GM19035 (cell line): ENCODE measurements around the gene AGTPBP1.
"Not testable (repeated sequence)": the region's sequence is repeated elsewhere in the genome, so short reads cannot be mapped to it uniquely, and the experiment has no call there.

Experiments used
- ATAC-seq: cut with Tn5 transposase; IDR thresholded peaks from one replicate; pipeline ENCODE4 v1.9.1; 2021; ENCODE audit not compliant: unreplicated experiment

Gene AGTPBP1

DNA sequence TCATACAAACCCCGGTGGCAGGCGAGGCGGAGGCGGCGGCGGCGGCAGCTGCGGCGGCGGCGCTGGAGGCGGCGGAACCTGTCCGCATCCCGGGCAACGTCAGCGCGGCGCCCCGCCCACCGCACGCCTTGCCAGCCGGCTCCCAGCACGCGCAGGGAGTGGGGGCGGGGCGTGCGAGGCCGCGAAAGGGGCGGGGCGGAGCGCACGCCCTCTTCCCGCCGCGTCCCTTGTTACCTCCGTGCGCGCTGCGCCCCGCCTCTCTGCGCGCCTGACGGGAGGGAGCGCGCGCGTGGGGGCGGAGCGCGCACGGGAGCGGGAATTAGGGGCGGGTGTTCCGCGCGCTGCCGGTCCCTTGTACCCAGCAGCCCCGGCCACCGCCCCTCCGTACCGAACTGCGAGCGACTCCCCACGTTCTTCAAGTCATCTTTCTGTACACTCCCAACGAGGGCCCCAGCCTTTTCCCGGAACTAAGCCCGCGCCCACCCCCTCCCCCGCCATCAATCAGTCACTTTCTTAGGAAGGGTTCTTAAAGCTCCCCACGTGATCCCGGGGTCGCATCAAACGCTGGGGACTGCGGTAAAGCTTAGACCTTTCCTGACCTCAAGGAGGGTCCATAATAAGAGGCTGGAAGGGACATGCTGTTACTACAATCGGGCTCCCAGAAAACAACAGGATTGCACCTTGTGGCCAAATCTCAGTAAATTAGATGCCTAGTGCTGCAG lies at the start of gene AGTPBP1:
TSS of gene AGTPBP1 (minus strand) at position 80 of the 722 bp plus-strand sequence. CDS start 29,421 bp downstream, outside the sequence.
- ATAC-seq, result peak; percentile 84

- not testable (repeated sequence) for ATAC-seq
These were observed 44.4 kb upstream of the AGTPBP1 start for GRCh38 chr9:85786116-85786515.

DNA sequence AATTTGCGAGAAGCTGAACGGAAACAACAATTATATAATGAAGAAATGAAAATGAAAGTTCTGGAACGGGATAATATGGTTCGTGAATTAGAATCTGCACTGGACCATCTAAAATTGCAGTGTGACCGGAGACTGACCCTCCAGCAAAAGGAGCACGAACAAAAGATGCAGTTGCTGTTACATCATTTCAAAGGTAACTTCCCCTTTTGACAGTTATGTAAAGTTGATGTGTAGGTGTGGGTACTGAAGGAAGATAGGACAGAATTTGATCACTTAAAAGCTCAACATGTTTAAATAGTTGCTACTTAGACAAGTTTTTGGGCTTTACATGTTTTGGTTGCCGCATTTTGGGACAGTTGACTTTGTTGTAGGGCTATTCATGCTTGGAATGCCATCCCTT lies 32.1 kb upstream of the AGTPBP1 start:
- ATAC-seq, result not testable (repeated sequence)

DNA sequence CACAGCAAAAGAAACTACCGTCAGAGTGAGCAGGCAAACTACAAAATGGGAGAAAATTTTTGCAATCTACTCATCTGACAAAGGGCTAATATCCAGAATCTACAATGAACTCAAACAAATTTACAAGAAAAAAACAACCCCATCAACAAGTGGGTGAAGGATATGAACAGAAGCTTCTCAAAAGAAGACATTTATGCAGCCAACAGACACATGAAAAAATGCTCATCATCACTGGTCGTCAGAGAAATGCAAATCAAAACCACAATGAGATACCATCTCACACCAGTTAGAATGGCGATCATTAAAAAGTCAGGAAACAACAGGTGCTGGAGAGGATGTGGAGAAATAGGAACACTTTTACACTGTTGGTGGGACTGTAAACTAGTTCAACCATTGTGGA lies 20.0 kb upstream of the AGTPBP1 start:
- not testable (repeated sequence) for ATAC-seq

- not testable (repeated sequence) for ATAC-seq
These were observed 16.0 kb upstream of the AGTPBP1 start for GRCh38 chr9:85757716-85758115.

- not testable (repeated sequence) for ATAC-seq
These were observed 14.5 kb upstream of the AGTPBP1 start for GRCh38 chr9:85756216-85756615.

- no peak for ATAC-seq
These were observed 4.6 kb upstream of the AGTPBP1 start for GRCh38 chr9:85746309-85746708.

- ATAC-seq, result no peak
These were observed 3.4 kb upstream of the AGTPBP1 start for GRCh38 chr9:85745203-85745602.

GRCh38 chr9:85744480-85744879 lies 2.7 kb upstream of the AGTPBP1 start:
- ATAC-seq, result no peak

DNA sequence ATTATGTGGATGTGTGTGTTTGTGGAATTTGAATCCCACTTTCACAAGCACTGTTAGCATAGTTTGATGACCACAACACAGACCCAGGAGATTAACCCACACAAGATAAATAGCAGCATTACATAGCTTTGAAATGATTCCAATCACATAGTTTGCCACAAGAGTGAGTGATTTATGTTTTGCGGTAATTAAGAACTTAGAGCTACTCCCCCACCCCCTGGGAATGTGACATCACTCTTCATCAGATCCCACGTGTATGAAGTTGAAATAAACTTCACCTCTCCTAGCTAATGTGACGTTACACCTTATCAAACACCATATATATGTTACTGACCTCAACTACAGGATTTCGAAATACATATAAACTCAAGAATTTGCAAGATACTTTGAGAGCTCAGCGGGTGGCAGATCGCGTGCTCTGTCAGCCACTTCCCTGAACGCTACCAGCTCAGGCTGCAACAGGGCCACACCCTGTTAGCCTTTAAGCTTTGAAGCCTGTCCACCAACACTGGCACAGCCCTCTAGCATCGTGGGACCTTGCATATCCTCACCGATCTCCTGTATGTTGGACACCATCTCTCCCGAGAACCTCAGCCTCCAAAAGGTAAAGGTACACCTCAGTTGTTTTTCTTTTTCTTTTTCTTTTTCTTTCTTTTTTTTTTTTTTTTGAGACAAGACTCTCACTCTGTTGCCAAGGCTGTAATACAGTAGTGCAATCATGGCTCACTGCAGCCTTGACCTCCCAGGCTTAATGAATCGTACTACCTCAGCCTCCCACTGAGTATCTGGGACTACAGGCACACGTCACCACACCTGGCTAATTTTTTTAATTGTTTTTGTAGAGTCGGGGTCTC lies 1.7 kb upstream of the AGTPBP1 start:
- ATAC-seq, result no peak

DNA sequence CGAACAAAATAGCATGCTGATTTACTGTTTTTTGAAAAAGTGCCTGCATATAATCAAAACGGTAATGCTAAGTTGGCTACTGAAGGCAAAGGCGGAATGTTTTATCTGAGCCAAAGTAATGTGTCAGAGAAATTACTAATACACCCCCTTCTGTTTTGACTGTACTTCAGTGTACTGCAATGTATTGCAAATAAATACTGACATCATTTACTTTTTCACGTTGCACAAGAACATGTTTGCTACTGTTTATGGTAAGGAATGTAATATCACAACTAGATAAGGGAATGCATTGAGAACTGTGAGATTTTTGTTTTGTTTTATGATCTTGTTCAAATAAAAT lies 813 bp upstream of the AGTPBP1 start:
- no peak for ATAC-seq

DNA sequence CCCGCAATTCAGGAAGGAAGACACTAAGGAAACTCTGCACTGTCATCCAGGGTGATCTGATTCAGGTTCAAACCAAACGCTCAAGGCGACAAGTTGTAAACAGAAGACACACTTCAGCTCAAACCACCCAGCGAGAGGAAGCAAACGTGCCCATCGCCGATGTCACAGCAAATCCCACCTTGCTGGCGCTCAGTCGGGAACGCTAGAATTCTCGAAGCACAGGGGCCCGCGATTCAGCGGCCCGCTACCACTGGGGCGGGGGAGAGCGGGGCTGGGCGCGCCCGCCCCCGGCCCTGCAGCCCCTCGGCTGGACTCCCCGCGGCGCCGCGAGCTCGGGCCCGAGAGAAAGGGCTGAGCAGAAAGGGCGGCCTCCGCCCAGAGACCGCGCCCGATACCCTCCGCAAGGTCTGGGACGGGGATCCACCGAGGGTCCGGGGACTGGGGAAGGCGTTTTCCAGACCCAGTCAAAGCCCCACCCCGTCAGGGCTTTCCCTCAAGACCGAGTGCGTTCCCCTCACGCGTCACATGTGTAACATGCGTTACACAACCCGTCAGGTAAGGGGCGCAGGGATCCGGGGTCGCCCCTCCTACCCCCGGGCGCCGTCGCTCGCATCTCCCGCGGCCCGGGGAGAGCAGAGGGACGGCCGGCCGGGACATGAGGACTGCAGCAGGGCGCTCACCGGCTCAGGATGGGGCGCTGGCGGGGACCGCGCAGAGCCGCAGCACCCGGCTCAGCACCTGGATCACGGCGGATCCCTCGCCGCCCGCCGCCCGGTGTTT lies 469 bp downstream of the AGTPBP1 start:
- peak; percentile 56 for ATAC-seq

DNA sequence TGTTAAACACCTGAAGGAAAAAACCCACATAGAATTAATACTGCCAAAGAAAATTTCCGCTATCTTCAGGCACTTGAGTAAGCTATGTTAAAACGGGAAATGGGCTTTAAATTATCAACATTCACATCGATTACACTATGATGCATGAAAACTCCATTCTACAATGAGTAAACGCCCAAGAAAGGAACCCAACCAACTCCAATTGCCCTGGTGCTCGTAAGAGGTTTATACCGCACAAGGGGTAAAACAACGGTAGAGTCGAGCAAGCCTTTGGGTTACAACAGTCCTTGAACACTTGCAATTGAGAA lies 1.0 kb downstream of the AGTPBP1 start:
- ATAC-seq, result no peak

GRCh38 chr9:85738509-85738908 lies 3.2 kb downstream of the AGTPBP1 start:
- ATAC-seq, result no peak

- no peak for ATAC-seq
These were observed 4.1 kb downstream of the AGTPBP1 start for GRCh38 chr9:85737671-85738070.

DNA sequence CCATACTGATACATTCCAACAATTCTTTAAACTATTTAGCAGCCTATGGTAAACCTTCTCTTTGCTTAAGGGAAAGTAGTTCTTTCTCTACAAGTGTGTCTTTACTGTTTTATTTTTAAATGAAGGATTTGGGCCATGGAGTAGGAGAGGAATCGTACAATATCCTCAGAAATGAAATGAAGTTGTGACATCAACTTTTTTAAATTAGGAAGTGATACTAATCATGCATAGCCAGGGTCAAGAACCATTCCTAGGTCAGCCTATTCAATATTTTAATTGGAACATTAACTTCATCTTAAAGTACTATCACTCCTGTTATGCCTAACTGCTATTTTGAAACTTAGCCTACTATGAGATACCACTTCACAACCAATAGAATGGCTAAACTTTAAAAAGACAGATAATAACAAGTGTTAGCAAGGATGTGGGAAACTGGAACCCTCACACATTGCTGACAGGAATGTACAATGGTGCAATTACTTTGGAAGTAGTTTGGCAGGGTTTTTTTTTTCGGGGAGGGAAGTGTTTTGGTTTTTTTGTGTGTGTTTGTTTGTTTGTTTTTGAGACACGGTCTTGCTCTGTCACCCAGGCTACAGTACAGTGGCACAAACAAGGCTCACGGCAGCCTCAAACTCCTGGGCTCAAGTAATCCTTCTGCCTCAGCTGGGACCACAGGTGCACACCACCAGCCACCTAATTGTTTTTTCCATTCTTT lies 10.7 kb downstream of the AGTPBP1 start:
- no peak for ATAC-seq

DNA sequence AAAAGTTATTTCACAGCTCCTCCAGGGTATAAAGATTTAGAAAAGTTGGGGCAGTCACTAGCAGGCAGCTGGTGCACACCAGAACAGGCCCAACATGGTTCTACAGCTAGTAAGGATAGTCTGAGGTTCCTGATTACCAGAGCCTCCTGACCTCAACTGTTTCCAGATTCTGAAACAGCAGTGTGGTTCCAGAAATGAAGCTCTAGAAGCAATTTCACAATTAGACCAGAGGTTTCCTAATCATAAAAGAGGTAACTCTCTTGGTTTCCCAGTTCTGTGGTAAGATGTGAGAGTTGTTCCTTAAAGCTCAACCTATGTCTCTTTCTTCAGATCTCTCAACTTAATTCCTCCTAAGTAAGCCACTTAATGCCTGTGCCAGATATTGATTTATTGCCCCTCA lies 11.9 kb downstream of the AGTPBP1 start:
- ATAC-seq, result no peak

DNA sequence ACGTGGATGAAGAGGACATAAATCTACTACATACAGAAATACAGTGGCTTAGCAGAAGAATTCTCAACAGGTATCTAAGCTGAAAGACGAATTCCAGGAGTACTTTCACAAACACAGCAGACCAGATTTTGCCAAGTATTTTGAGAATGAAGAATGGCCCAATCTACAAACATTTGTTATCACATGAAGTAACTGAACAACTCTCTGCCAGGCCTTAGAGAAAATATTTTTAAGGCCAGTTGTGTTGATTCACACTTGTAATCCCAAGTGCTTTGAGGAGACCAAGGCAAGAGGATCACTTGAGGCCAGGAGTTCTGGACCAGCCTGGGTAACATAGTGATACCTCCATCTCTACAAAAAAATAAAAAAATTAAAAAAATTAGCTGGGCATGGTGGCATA lies 14.3 kb downstream of the AGTPBP1 start:
- no peak for ATAC-seq

DNA sequence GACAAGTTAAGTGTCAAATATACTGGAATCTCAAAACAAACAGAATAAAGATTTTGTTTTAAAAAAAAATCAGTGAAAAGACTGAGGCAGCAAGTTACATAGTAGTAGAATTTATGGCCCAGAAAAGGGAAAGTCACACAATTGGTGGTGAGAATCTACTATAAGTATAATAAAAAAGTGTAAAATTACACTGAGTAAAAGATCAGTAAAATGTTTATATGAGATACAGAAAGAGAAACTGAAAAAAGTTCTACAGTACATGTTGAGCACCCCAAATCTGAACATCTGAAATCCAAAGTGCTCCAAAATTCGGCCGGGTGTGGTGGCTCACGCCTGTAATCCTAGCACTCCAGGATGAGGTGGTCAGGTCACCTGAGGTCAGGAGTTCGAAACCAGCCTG lies 15.0 kb downstream of the AGTPBP1 start:
- no peak for ATAC-seq

- no peak for ATAC-seq
These were observed 18.5 kb downstream of the AGTPBP1 start for GRCh38 chr9:85723215-85723614.

GRCh38 chr9:85719411-85719810 lies 22.3 kb downstream of the AGTPBP1 start:
- ATAC-seq, result not testable (repeated sequence)
